Ovary (tissue), 9 donors: ENCODE data around the gene TRIM60. TPM values are rescaled to one million over a fixed set of nuclear protein-coding genes. Genes with fewer than 3 reads are reported as not detected.
"Not testable (repeated sequence)": the region's sequence is repeated elsewhere in the genome, so short reads cannot be mapped to it uniquely, and the experiment has no call there.

ENCODE experiments used
- DNase-seq, 5 donors: peaks; one replicate each; pipeline ENCODE4 v3.0.0-alpha.2; 2019 to 2020
- H3K27ac ChIP-seq, 2 donors: fragments of 200-600 bp; one replicate each; pipeline versions ENCODE4 v1.5.1 to v1.8.0; 2019 to 2022
- H3K27me3 ChIP-seq: fragments of 200-600 bp; one replicate; pipeline ENCODE4 v1.8.0; 2022
- H3K36me3 ChIP-seq: fragments of 200-600 bp; sonication (generic); one replicate; pipeline ENCODE4 v1.5.1; 2019
- H3K4me1 ChIP-seq: one replicate; pipeline ENCODE4 v1.8.1; 2013; ENCODE audit warnings: mild to moderate bottlenecking, moderate library complexity; ENCODE audit not compliant: insufficient read depth
- H3K4me3 ChIP-seq: fragments of 200-600 bp; sonication (generic); one replicate; pipeline ENCODE4 v1.5.1; 2017
- H3K9me3 ChIP-seq, 2 donors: fragments of 200-600 bp in 1 of 2; sonication (generic) in 1 of 2; one replicate each; pipeline versions ENCODE4 v1.5.1 to v1.8.1; 2013 to 2019; ENCODE audit warnings: mild to moderate bottlenecking in 1 of 2, moderate library complexity in 1 of 2
- CTCF ChIP-seq, 3 donors: fragments of 450-650 bp in 2 of 3; fragments of 200-600 bp in 1 of 3; IDR thresholded peaks; one replicate each; pipeline versions ENCODE4 v1.5.1 to v1.8.0; 2016 to 2022; ENCODE audit warnings: antibody characterized with exemption in 3 of 3, mild to moderate bottlenecking in 1 of 3
- EP300 ChIP-seq: sonication (generic); formaldehyde crosslinking; IDR thresholded peaks from one replicate; pipeline ENCODE4 v1.6.1; 2017; ENCODE audit warnings: antibody characterized with exemption
- POLR2A ChIP-seq: fragments of 450-650 bp; IDR thresholded peaks from one replicate; pipeline ENCODE4 v1.6.1; 2017; ENCODE audit warnings: antibody characterized with exemption, mild to moderate bottlenecking, moderate library complexity
- WGBS, 3 donors: extraction: QIAGEN DNeasy Blood & Tissue Kit in 1 of 3; methylation state at CpG; one replicate each; pipeline versions ENCODE4 v1.1.5 to v1.1.7; 2013 to 2017; 5-methylcytosine and 5-hydroxymethylcytosine counted together
- intact Hi-C, 4 donors: fragments of 100-400 bp; cut with DNase I; formaldehyde crosslinking; loops; one replicate each; pipeline versions ENCODE4 v1.11.0 to v1.15.1; 2022 to 2023
- polyA plus RNA-seq, 2 donors: library from polyadenylated mRNA; stranded (reverse); fragments of 200-250 nt in 1 of 2; fragments of 350-450 nt in 1 of 2; fragmentation: Illumina TruSeq in 1 of 2; extraction: RNeasy Lipid Tissue Mini Kit (QIAGEN cat#74804) in 1 of 2; gene quantifications; one replicate each; pipeline ENCODE4 v1.2.3, GENCODE V29; 2013 to 2014
- total RNA-seq, 7 donors: library from RNA; depleted of rRNA in 2 of 7; stranded (reverse); fragments of >200 nt in 2 of 7; fragmentation: NEBNext Ultra II Directional in 3 of 7; extraction: Animal tissue kit (Norgen Biotek cat#: 25700) in 3 of 7; gene quantifications; one replicate each; pipeline versions ENCODE4 v1.1.0 to v1.2.4, GENCODE V29; 2016 to 2023
- donor health status: DM: no; HTN: no; CAD: no; lungs with moderate emphysema.
- donor health status: DM: no; HTN: no; CAD: no.
- donor health status: Bipolar disorder and iron deficiency.
- donor health status: DM: yes; HTN: yes; CAD: no.
- donor health status: DM: no; HTN: no; CAD: no.
- donor health status: DM: yes; HTN: yes; CAD: no.

The TRIM60 gene
- total and polyA plus RNA-seq, 9 donors = not detected

- Histone ChIP-seq H3K4me1 (no peaks in the 10 kb centered on the region), H3K9me3 (no peaks in the 10 kb centered on the region), H3K4me3 (no peak overlapping the region), H3K36me3 (no peaks in the 10 kb centered on the region), H3K27ac (no peak overlapping the region), H3K27me3 (no peaks in the 10 kb centered on the region)
- 80 to 86% (median 82%) methylated on average over 6 of the region's 6 CpGs for WGBS, 3 donors
- TF ChIP-seq CTCF (IDR thresholded peaks at IDR 0.05) = no peak
- TF ChIP-seq EP300 = no peak
- no peak for TF ChIP-seq POLR2A
- intact Hi-C loops = no loop called here
- no peak for DNase-seq
These were observed 33.9 kb upstream of the TRIM60 start for GRCh38 chr4:164997941-164998340.

GRCh38 chr4:164998526-164999080, 33.2 kb upstream of the TRIM60 start:
- intact Hi-C loops, H3K27ac ChIP-seq, DNase-seq, H3K9me3 ChIP-seq, H3K36me3 ChIP-seq, H3K4me3 ChIP-seq, H3K27me3 ChIP-seq, H3K4me1 ChIP-seq: not testable (repeated sequence)
- WGBS, 3 donors = 76 to 80% (median 80%) methylated on average over 2 of the region's 2 CpGs

GRCh38 chr4:165001957-165002356, 29.8 kb upstream of the TRIM60 start:
- H3K4me1 ChIP-seq, DNase-seq, intact Hi-C loops, H3K9me3 ChIP-seq, H3K36me3 ChIP-seq, H3K4me3 ChIP-seq, H3K27me3 ChIP-seq, H3K27ac ChIP-seq: not testable (repeated sequence)
- WGBS, 3 donors = 50 to 90% (median 70%) methylated on average over 3 to 4 of the region's 4 CpGs

GRCh38 chr4:165005352-165005925, 26.4 kb upstream of the TRIM60 start:
- no peaks in the 10 kb centered on the region for H3K36me3 ChIP-seq
- no peaks in the 10 kb centered on the region for H3K27me3 ChIP-seq
- DNase-seq = no peak
- no peaks in the 10 kb centered on the region for H3K9me3 ChIP-seq
- intact Hi-C loops = no loop called here
- no peaks in the 10 kb centered on the region for H3K4me1 ChIP-seq
- 76 to 87% (median 78%) methylated on average over 6 of the region's 6 CpGs for WGBS, 3 donors
- no peak overlapping the region for H3K4me3 ChIP-seq
- no peak overlapping the region for H3K27ac ChIP-seq
- no peak for TF ChIP-seq CTCF (IDR thresholded peaks at IDR 0.05)
- TF ChIP-seq EP300 = no peak
- TF ChIP-seq POLR2A = no peak

GRCh38 chr4:165006456-165006855, 25.3 kb upstream of the TRIM60 start:
- Histone ChIP-seq H3K27me3 (no peaks in the 10 kb centered on the region), H3K9me3 (no peaks in the 10 kb centered on the region), H3K4me3 (no peak overlapping the region), H3K27ac (no peak overlapping the region), H3K36me3 (no peaks in the 10 kb centered on the region), H3K4me1 (no peaks in the 10 kb centered on the region)
- DNase-seq = no peak
- intact Hi-C loops = no loop called here
- TF ChIP-seq CTCF (IDR thresholded peaks at IDR 0.05) (no peak), EP300 (no peak), POLR2A (no peak)
- 67 to 87% (median 79%) methylated on average over 9 of the region's 9 CpGs for WGBS, 3 donors
